GM23338 (cell line): ENCODE results near the gene JAKMIP1. TPM values are rescaled to one million over a fixed set of nuclear protein-coding genes. Genes with fewer than 3 reads are reported as not detected.

ENCODE experiments used
- ATAC-seq: fragments of 200-7000 bp; cut with Tn5 transposase; 3 replicates; pipeline ENCODE4 v1.9.1; 2020
- DNase-seq: peaks from one replicate; pipeline ENCODE4 v3.0.0-alpha.2; 2015; ENCODE audit warnings: low spot score
- H2AFZ ChIP-seq: fragments of 200-600 bp; sonication (generic); 2 replicates; pipeline ENCODE4 v1.8.0; 2016; ENCODE audit warnings: antibody characterized with exemption, mild to moderate bottlenecking, moderate library complexity
- H3F3A ChIP-seq: fragments of 200-600 bp; sonication (generic); replicated peaks from 2 replicates; pipeline ENCODE4 v1.8.0; 2017; ENCODE audit warnings: antibody characterized with exemption, mixed run types, low read depth
- H3K27ac ChIP-seq: fragments of 200-600 bp; sonication (generic); 2 replicates; pipeline ENCODE4 v1.6.1; 2016; ENCODE audit warnings: low read depth
- H3K27me3 ChIP-seq: fragments of 200-600 bp; sonication (generic); 2 replicates; pipeline ENCODE4 v1.8.0; 2016; ENCODE audit warnings: mild to moderate bottlenecking, mixed run types, moderate library complexity; ENCODE audit not compliant: insufficient read depth
- H3K36me3 ChIP-seq: fragments of 200-600 bp; sonication (generic); 2 replicates; pipeline ENCODE4 v1.8.0; 2016; ENCODE audit warnings: mild to moderate bottlenecking; ENCODE audit not compliant: insufficient read depth
- H3K4me1 ChIP-seq: fragments of 200-600 bp; sonication (generic); 2 replicates; pipeline ENCODE4 v1.8.0; 2016; ENCODE audit warnings: mild to moderate bottlenecking, moderate library complexity; ENCODE audit not compliant: insufficient read depth
- H3K4me2 ChIP-seq: fragments of 200-600 bp; sonication (generic); 2 replicates; pipeline ENCODE4 v1.7.1; 2017; ENCODE audit warnings: mixed run types
- H3K4me3 ChIP-seq: fragments of 200-600 bp; sonication (generic); 2 replicates; pipeline ENCODE4 v1.6.1; 2016; ENCODE audit warnings: mixed run types
- H3K79me2 ChIP-seq: fragments of 200-600 bp; sonication (generic); replicated peaks from 2 replicates; pipeline ENCODE4 v1.8.0; 2017; ENCODE audit warnings: mild to moderate bottlenecking; ENCODE audit not compliant: insufficient read depth
- H3K9me2 ChIP-seq: fragments of 200-600 bp; sonication (generic); 2 replicates; pipeline ENCODE4 v1.8.0; 2017; ENCODE audit not compliant: insufficient read depth
- H4K20me1 ChIP-seq: fragments of 200-600 bp; sonication (generic); replicated peaks from 2 replicates; pipeline ENCODE4 v1.8.0; 2017; ENCODE audit warnings: mild to moderate bottlenecking; ENCODE audit not compliant: insufficient read depth
- H3K27ac Mint-ChIP-seq: 2 replicates; pipeline ENCODE4 v1.8.0; 2020; ENCODE audit warnings: inconsistent platforms, mild to moderate bottlenecking, moderate library complexity, mixed read lengths
- H3K27me3 Mint-ChIP-seq: 3 replicates; pipeline ENCODE4 v1.8.0; 2022; ENCODE audit warnings: low read depth, mild to moderate bottlenecking, moderate library complexity, mixed read lengths, inconsistent platforms; ENCODE audit not compliant: insufficient read depth, poor library complexity
- H3K36me3 Mint-ChIP-seq: 3 replicates; pipeline ENCODE4 v1.8.0; 2021; ENCODE audit warnings: low read depth, mild to moderate bottlenecking, inconsistent platforms, moderate library complexity, mixed read lengths
- H3K4me1 Mint-ChIP-seq: 3 replicates; pipeline ENCODE4 v1.8.0; 2020; ENCODE audit warnings: mild to moderate bottlenecking, inconsistent platforms, mixed read lengths
- H3K4me3 Mint-ChIP-seq: 3 replicates; pipeline ENCODE4 v1.8.0; 2021; ENCODE audit warnings: moderate library complexity, mild to moderate bottlenecking, inconsistent platforms, mixed read lengths
- H3K9me3 Mint-ChIP-seq: 3 replicates; pipeline ENCODE4 v1.8.0; 2020; ENCODE audit warnings: moderate library complexity, mild to moderate bottlenecking, inconsistent platforms, mixed read lengths
- CREB1 ChIP-seq: fragments of 250-450 bp; sonication (Bioruptor Pico); IDR thresholded peaks from 2 replicates; pipeline ENCODE4 v1.5.0; 2020; ENCODE audit warnings: low read depth, mild to moderate bottlenecking, moderate library complexity
- EZH2 ChIP-seq: fragments of 200-600 bp; sonication (generic); IDR thresholded peaks from one replicate; pipeline ENCODE4 v1.8.0; 2017; ENCODE audit warnings: antibody characterized with exemption, mild to moderate bottlenecking, low read depth; ENCODE audit not compliant: unreplicated experiment
- EZH2phosphoT487 ChIP-seq: fragments of 200-600 bp; sonication (generic); IDR thresholded peaks from one replicate; pipeline ENCODE4 v1.8.1; 2018; ENCODE audit warnings: antibody characterized with exemption; ENCODE audit not compliant: unreplicated experiment
- JUNB ChIP-seq: IDR thresholded peaks from one replicate; pipeline ENCODE4 v1.6.1; 2016; ENCODE audit warnings: antibody characterized with exemption; ENCODE audit not compliant: unreplicated experiment
- NANOG ChIP-seq: IDR thresholded peaks from 2 replicates; pipeline ENCODE4 v1.6.1; 2016; ENCODE audit warnings: antibody characterized with exemption, borderline replicate concordance
- POLR2AphosphoS5 ChIP-seq: IDR thresholded peaks from 2 replicates; pipeline ENCODE4 v1.6.1; 2016; ENCODE audit warnings: antibody characterized with exemption, low read depth
- ZNF462 ChIP-seq: fragments of 250-450 bp; sonication (Bioruptor Pico); IDR thresholded peaks from 2 replicates; pipeline ENCODE4 v1.5.0; 2020; ENCODE audit warnings: mild to moderate bottlenecking, moderate library complexity
- polyA plus RNA-seq: library from polyadenylated mRNA; unstranded; fragments of >200 nt; fragmentation: Nextera tagmentation; extraction: Ambion mirVana; gene quantifications from 2 replicates; pipeline ENCODE4 v1.2.1, GENCODE V29; 2016
- total RNA-seq: library from RNA; depleted of rRNA; stranded (reverse); fragments of >200 nt; shearing (Covaris generic); gene quantifications from 2 replicates; pipeline ENCODE4 v1.2.3, GENCODE V29; 2014
- TF ChIP-seq, protein P1 (sequence below), 2 experiments: fragments of 200-600 bp in 1 of 2; sonication (generic) in 1 of 2; conservative IDR thresholded peaks; 2 replicates each; pipeline versions ENCODE4 v1.5.1 to v1.6.1; 2016 to 2017; ENCODE audit warnings: antibody characterized with exemption in 2 of 2, low read depth in 2 of 2, mild to moderate bottlenecking in 2 of 2, moderate library complexity in 1 of 2

JAKMIP1 gene
- total and polyA plus RNA-seq, 2 experiments from 2014 or later, result 4.6 to 5.1 TPM

DNA sequence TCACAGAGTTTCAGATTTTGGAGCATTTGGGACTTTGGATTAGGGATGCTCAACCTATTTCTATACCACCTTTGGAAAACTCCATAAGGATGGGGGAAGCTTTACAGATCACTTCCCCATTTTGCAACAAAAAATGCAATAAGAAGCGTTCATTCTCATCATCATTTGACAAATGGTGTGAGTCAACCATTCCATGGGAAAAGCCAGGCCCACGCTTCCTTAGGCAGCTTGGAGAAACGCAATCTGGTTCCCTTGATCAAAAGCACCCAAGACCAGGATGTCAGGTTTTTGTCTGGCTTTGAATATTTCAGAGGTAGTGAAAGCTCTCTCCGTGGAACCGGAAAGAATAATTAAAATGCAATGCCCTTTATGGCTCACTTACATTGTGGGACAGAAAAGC lies 102.8 kb downstream of the JAKMIP1 start (continued):
- TF ChIP-seq ZNF462 (CRISPR knock-in tag), result no peak
- no peak for TF ChIP-seq JUNB

GRCh38 chr4:6095897-6096296 lies 104.5 kb downstream of the JAKMIP1 start:
- H3K27me3 ChIP-seq, result no peaks in the 10 kb centered on the region
- Mint-ChIP-seq H3K4me3 (no peak overlapping the region), H3K9me3 (no peaks in the 10 kb centered on the region), H3K4me1 (peaks cover 23% of the 10 kb centered on the region), H3K36me3 (no peaks in the 10 kb centered on the region), H3K27me3 (peaks cover 6% of the 10 kb centered on the region), H3K27ac (no peak overlapping the region)
- no peaks in the 10 kb centered on the region for H3K79me2 ChIP-seq
- H3K27ac ChIP-seq, result no peak overlapping the region
- no peak overlapping the region for H3K4me3 ChIP-seq
- no peak overlapping the region for H3K4me2 ChIP-seq
- peaks cover 7% of the 10 kb centered on the region; the same call in 1 of the 2 replicates for H3K4me1 ChIP-seq
- no peaks in the 10 kb centered on the region for H3F3A ChIP-seq
- no peaks in the 10 kb centered on the region for H3K9me2 ChIP-seq
- ATAC-seq (no peak), DNase-seq (no peak)
- H3K36me3 ChIP-seq, result no peaks in the 10 kb centered on the region; the same call in 1 of the 2 replicates
- no peaks in the 10 kb centered on the region for H4K20me1 ChIP-seq
- no peak overlapping the region for H2AFZ ChIP-seq
- TF ChIP-seq EZH2phosphoT487 (no peak), ZNF462 (CRISPR knock-in tag) (no peak), JUNB (no peak), POLR2AphosphoS5 (no peak), CREB1 (CRISPR knock-in tag) (no peak), NANOG (no peak), EZH2 (no peak)
- TF ChIP-seq, protein P1, sequence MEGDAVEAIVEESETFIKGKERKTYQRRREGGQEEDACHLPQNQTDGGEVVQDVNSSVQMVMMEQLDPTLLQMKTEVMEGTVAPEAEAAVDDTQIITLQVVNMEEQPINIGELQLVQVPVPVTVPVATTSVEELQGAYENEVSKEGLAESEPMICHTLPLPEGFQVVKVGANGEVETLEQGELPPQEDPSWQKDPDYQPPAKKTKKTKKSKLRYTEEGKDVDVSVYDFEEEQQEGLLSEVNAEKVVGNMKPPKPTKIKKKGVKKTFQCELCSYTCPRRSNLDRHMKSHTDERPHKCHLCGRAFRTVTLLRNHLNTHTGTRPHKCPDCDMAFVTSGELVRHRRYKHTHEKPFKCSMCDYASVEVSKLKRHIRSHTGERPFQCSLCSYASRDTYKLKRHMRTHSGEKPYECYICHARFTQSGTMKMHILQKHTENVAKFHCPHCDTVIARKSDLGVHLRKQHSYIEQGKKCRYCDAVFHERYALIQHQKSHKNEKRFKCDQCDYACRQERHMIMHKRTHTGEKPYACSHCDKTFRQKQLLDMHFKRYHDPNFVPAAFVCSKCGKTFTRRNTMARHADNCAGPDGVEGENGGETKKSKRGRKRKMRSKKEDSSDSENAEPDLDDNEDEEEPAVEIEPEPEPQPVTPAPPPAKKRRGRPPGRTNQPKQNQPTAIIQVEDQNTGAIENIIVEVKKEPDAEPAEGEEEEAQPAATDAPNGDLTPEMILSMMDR (conservative IDR thresholded peaks at IDR 0.05; ENCODE audit: low read depth in 2 of 2), result no peak
